ENCODE measurements around the gene TMEM132D. TPM values are rescaled to one million over a fixed set of nuclear protein-coding genes. Genes with fewer than 3 reads are reported as not detected.

The TMEM132D gene
- total and polyA plus RNA-seq, 2 of the 8 experiments (the other 6 are each of a cell fraction or from before 2014, with no cell fraction given): 3.5 to 10.1 TPM

DNA sequence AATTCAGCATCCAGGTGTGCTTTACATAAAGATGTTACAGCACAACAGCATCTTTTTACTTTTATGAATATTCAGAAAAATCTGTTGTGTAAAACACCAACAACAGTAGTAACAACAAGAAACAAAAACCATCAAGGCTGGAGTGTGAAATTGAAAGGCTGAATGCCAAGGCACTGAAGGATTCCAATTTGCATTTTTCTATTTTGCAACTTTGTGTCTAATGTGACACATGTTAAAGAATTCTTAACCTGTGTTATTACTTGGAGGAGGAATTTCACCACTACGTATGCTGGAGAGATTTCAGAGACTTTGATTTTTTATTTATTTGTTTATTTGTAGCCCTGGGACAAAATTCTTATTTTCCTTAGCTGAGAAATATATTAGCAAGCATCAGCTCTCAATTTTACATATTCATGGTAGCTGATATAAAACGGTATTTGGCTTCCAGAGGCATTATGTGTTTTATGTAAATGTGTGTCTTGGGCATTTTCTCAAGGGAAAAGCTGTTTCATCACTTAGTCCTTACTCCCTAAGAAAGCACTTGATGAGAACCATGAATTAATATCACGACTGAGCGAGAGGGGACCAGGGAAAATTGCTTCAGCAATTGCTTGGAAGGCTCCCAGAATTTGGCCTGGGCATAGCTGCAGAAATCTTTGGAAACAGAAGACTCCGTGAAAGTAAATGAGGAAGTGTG is 475.4 kb downstream of the TMEM132D start (continued):
- TF ChIP-seq, protein P1, sequence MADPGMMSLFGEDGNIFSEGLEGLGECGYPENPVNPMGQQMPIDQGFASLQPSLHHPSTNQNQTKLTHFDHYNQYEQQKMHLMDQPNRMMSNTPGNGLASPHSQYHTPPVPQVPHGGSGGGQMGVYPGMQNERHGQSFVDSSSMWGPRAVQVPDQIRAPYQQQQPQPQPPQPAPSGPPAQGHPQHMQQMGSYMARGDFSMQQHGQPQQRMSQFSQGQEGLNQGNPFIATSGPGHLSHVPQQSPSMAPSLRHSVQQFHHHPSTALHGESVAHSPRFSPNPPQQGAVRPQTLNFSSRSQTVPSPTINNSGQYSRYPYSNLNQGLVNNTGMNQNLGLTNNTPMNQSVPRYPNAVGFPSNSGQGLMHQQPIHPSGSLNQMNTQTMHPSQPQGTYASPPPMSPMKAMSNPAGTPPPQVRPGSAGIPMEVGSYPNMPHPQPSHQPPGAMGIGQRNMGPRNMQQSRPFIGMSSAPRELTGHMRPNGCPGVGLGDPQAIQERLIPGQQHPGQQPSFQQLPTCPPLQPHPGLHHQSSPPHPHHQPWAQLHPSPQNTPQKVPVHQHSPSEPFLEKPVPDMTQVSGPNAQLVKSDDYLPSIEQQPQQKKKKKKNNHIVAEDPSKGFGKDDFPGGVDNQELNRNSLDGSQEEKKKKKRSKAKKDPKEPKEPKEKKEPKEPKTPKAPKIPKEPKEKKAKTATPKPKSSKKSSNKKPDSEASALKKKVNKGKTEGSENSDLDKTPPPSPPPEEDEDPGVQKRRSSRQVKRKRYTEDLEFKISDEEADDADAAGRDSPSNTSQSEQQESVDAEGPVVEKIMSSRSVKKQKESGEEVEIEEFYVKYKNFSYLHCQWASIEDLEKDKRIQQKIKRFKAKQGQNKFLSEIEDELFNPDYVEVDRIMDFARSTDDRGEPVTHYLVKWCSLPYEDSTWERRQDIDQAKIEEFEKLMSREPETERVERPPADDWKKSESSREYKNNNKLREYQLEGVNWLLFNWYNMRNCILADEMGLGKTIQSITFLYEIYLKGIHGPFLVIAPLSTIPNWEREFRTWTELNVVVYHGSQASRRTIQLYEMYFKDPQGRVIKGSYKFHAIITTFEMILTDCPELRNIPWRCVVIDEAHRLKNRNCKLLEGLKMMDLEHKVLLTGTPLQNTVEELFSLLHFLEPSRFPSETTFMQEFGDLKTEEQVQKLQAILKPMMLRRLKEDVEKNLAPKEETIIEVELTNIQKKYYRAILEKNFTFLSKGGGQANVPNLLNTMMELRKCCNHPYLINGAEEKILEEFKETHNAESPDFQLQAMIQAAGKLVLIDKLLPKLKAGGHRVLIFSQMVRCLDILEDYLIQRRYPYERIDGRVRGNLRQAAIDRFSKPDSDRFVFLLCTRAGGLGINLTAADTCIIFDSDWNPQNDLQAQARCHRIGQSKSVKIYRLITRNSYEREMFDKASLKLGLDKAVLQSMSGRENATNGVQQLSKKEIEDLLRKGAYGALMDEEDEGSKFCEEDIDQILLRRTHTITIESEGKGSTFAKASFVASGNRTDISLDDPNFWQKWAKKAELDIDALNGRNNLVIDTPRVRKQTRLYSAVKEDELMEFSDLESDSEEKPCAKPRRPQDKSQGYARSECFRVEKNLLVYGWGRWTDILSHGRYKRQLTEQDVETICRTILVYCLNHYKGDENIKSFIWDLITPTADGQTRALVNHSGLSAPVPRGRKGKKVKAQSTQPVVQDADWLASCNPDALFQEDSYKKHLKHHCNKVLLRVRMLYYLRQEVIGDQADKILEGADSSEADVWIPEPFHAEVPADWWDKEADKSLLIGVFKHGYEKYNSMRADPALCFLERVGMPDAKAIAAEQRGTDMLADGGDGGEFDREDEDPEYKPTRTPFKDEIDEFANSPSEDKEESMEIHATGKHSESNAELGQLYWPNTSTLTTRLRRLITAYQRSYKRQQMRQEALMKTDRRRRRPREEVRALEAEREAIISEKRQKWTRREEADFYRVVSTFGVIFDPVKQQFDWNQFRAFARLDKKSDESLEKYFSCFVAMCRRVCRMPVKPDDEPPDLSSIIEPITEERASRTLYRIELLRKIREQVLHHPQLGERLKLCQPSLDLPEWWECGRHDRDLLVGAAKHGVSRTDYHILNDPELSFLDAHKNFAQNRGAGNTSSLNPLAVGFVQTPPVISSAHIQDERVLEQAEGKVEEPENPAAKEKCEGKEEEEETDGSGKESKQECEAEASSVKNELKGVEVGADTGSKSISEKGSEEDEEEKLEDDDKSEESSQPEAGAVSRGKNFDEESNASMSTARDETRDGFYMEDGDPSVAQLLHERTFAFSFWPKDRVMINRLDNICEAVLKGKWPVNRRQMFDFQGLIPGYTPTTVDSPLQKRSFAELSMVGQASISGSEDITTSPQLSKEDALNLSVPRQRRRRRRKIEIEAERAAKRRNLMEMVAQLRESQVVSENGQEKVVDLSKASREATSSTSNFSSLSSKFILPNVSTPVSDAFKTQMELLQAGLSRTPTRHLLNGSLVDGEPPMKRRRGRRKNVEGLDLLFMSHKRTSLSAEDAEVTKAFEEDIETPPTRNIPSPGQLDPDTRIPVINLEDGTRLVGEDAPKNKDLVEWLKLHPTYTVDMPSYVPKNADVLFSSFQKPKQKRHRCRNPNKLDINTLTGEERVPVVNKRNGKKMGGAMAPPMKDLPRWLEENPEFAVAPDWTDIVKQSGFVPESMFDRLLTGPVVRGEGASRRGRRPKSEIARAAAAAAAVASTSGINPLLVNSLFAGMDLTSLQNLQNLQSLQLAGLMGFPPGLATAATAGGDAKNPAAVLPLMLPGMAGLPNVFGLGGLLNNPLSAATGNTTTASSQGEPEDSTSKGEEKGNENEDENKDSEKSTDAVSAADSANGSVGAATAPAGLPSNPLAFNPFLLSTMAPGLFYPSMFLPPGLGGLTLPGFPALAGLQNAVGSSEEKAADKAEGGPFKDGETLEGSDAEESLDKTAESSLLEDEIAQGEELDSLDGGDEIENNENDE (IDR thresholded peaks at IDR 0.05; ENCODE audit: insufficient replicate concordance, low read length): no peak

Measured in H1 (cell line).